Measurements from ENCODE around the gene LETM1. TPM values are rescaled to one million over a fixed set of nuclear protein-coding genes. Genes with fewer than 3 reads are reported as not detected.

Gene LETM1
- total and polyA plus RNA-seq, 2 donors (not counting 1 experiment from before 2014, with no cell fraction given) = 28.5 to 45.1 TPM

- TF ChIP-seq CTCF (IDR thresholded peaks at IDR 0.05) = no peak
- Mint-ChIP-seq H3K27me3 (no peaks in the 10 kb centered on the region), H3K27ac (no peak overlapping the region), H3K4me1 (peaks cover 27% of the 10 kb centered on the region), H3K9me3 (ENCODE audit: insufficient read depth) (no peaks in the 10 kb centered on the region), H3K4me3 (peak overlapping the region; percentile 85)
- Histone ChIP-seq H3K27ac (ENCODE audit: low read length in 2 of 2) (no peak overlapping the region), H3K4me2 (replicated peaks; ENCODE audit: low read depth, low read length, poor library complexity, severe bottlenecking) (no peak overlapping the region), H3K9ac (ENCODE audit: low read length) (no peak overlapping the region), H4K20me1 (ENCODE audit: control insufficient read depth, insufficient read depth, low read length, poor library complexity, severe bottlenecking) (peaks cover 9% of the 10 kb centered on the region), H3K36me3 (replicated peaks in 1 of 2; ENCODE audit: control extremely low read depth in 1 of 2, control insufficient read depth in 1 of 2, extremely low read depth in 1 of 2, insufficient read depth in 2 of 2, low read length in 1 of 2) (peaks cover 0 to 5% of the 10 kb centered on the region in 2 experiments), H3K4me3 (ENCODE audit: control extremely low read depth in 1 of 5, extremely low read depth in 1 of 5, insufficient read depth in 1 of 5, low read depth in 2 of 5, low read length in 4 of 5) (no peak overlapping the region), H3K79me2 (ENCODE audit: control insufficient read depth, insufficient read depth, low read length) (peaks cover 26% of the 10 kb centered on the region), H3K9me3 (ENCODE audit: control extremely low read depth in 1 of 3, control insufficient read depth in 2 of 3, insufficient read depth in 1 of 3, low read length in 2 of 3) (no peaks in the 10 kb centered on the region), H2AFZ (ENCODE audit: insufficient read depth, low read depth, low read length, poor library complexity, severe bottlenecking) (no peak overlapping the region), H3K27me3 (replicated peaks in 1 of 4; ENCODE audit: control extremely low read depth in 1 of 4, control insufficient read depth in 3 of 4, insufficient read depth in 4 of 4, low read length in 3 of 4) (peaks cover 0 to 3% (median 0%) of the 10 kb centered on the region in 4 experiments), H3K4me1 (ENCODE audit: control insufficient read depth in 2 of 2, insufficient read depth in 2 of 2, low read length in 2 of 2) (peaks cover 25 to 32% of the 10 kb centered on the region in 2 donors)
- ChIA-PET CTCF (interaction anchor here (1.1 kb wide), 1 partner anchor 165 kb away, joined by 3 read pairs; no protein-coding TSS in a partner anchor), POLR2A (no interaction called here)
- intact Hi-C loops (cut with micrococcal nuclease) = loop anchor here (2.0 to 5.0 kb wide), 4 partner anchors 137 to 1104 kb away; partner anchors contain the start of genes CFAP99, GRK4, NOP14 and TACC3
- 95% methylated on average over 4 of the region's 5 CpGs for WGBS (ENCODE audit: insufficient coverage)
- no peak for ATAC-seq (ENCODE audit: low read depth)
- no peak for DNase-seq
Measured at GRCh38 chr4:1857931-1858330, 2.0 kb upstream of the LETM1 start.

- H3K27me3 ChIP-seq (replicated peaks in 1 of 4; ENCODE audit: control extremely low read depth in 1 of 4, control insufficient read depth in 3 of 4, insufficient read depth in 4 of 4, low read length in 3 of 4) = peaks cover 0 to 3% (median 0%) of the 10 kb centered on the region in 4 experiments
- intact Hi-C loops (cut with micrococcal nuclease) = loop anchor here (1.0 to 5.0 kb wide), 7 partner anchors 13 to 1105 kb away; partner anchors contain the start of genes CFAP99, GRK4, NOP14 and SLBP
- H4K20me1 ChIP-seq (ENCODE audit: control insufficient read depth, insufficient read depth, low read length, poor library complexity, severe bottlenecking) = peaks cover 12% of the 10 kb centered on the region
- ChIA-PET POLR2A (interaction anchor here (0.6 to 1.8 kb wide), 2 partner anchors 13 to 681 kb away, joined by 3 to 11 read pairs; partner anchors contain the start of gene NSD2), CTCF (interaction anchor here (1.0 to 1.3 kb wide), 4 partner anchors 13 to 164 kb away, joined by 3 to 5 read pairs (median 3); partner anchors contain the start of genes NSD2 and SLBP)
- Mint-ChIP-seq H3K27me3 (no peaks in the 10 kb centered on the region), H3K9me3 (ENCODE audit: insufficient read depth) (no peaks in the 10 kb centered on the region), H3K4me3 (peak overlapping the region; percentile 85), H3K4me1 (peaks cover 24% of the 10 kb centered on the region), H3K27ac (peak overlapping the region; percentile 56)
- TF ChIP-seq EZH2 (IDR thresholded peaks at IDR 0.05; ENCODE audit: borderline replicate concordance, insufficient read depth, low read depth, low read length, poor library complexity, severe bottlenecking) (no peak), CTCF (IDR thresholded peaks at IDR 0.05) (no peak)
- H3K4me2 ChIP-seq (replicated peaks; ENCODE audit: low read depth, low read length, poor library complexity, severe bottlenecking) = peak overlapping the region; percentile 95
- peak overlapping the region; percentile 84 for H3K9ac ChIP-seq (ENCODE audit: low read length)
- H3K36me3 ChIP-seq (replicated peaks in 1 of 2; ENCODE audit: control extremely low read depth in 1 of 2, control insufficient read depth in 1 of 2, extremely low read depth in 1 of 2, insufficient read depth in 2 of 2, low read length in 1 of 2) = peaks cover 0 to 5% of the 10 kb centered on the region in 2 experiments
- H3K9me3 ChIP-seq (ENCODE audit: control extremely low read depth in 1 of 3, control insufficient read depth in 2 of 3, insufficient read depth in 1 of 3, low read length in 2 of 3) = no peaks in the 10 kb centered on the region
- peaks cover 20 to 25% of the 10 kb centered on the region in 2 donors for H3K4me1 ChIP-seq (ENCODE audit: control insufficient read depth in 2 of 2, insufficient read depth in 2 of 2, low read length in 2 of 2)
- H3K79me2 ChIP-seq (ENCODE audit: control insufficient read depth, insufficient read depth, low read length) = peaks cover 34% of the 10 kb centered on the region
- DNase-seq = no peak
- 38% methylated on average over 29 of the region's 32 CpGs for WGBS (ENCODE audit: insufficient coverage)
- peak overlapping the region; percentile 98 for H2AFZ ChIP-seq (ENCODE audit: insufficient read depth, low read depth, low read length, poor library complexity, severe bottlenecking)
- H3K4me3 ChIP-seq (ENCODE audit: control extremely low read depth in 1 of 5, extremely low read depth in 1 of 5, insufficient read depth in 1 of 5, low read depth in 2 of 5, low read length in 4 of 5) = peak overlapping the region in 4 of 5 experiments; percentile 89 to 93 (median 90)
- ATAC-seq (ENCODE audit: low read depth) = no peak
- no peak overlapping the region for H3K27ac ChIP-seq (ENCODE audit: low read length in 2 of 2)
Measured at GRCh38 chr4:1856943-1857699, 1.2 kb upstream of the LETM1 start.
